SW480 (cell line): ENCODE results near the gene UNC93A.
"Not testable (repeated sequence)": the region's sequence is repeated elsewhere in the genome, so short reads cannot be mapped to it uniquely, and the experiment has no call there.

ENCODE experiments used
- DNase-seq: peaks from one replicate; pipeline ENCODE4 v3.0.0-alpha.2; 2016; ENCODE audit warnings: low spot score

The UNC93A gene

GRCh38 chr6:167290786-167291622 lies at the start of gene UNC93A:
TSS of gene UNC93A (plus strand) at chr6:167291315. CDS start at chr6:167291490, 175 bp downstream.
- DNase-seq = no peak

DNA sequence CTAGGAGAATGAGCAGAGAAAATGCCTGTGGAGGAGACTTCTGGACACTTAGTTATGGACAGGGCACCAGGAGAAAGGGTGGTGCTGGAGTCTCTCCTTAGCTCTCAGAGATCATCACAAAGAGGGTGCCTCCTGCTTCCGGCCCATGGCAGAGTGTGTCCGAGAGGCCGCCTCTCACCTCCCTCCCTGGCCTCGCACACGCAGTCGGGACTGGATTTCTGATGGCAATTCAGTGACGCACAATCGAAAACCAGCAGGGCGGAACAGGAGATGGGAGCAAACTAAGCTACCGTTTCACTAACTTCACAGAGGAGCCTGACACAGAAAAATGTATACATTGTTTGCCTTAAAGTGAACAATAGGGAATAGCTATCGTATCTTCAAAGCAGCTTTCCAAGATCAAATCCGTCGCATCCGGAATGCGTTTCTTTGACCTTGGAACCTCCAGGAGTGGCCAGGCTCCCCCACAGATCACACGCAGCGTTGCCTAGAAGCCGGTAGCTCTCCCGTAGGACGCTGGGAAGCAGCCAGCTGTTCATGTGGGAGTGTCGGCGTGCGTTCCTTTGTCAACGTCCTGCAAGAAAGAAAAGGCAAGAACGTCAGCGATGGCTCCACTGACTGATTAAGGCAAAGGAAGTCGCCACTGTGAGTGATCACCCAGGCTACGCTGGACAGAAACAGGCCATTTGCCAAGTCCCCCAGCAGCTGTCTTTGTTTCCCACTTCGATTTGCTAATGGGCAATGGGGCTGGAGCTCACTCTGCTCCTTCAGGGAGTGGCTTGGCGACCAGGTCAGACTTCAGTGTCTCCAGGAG lies 49.6 kb upstream of the UNC93A start:
- peak; percentile 42 for DNase-seq

DNA sequence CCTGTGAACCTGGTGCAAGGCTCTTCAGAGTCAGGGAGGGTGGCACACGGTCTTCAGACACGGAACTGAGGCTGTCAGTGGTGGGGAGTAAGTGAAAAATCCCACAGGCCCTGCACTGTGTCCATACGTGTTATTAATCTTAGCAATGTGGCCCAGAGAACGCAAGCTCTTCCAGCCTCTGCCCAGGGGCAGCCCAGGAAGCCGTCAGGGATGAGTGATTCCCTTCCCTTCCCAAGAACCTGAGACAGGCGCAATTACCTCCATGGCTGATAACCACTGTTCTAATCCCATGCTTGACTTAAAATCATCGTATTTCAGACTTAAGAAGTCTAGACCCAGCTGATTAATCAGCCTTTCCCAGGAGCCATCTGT lies 49.0 kb upstream of the UNC93A start:
- DNase-seq = not testable (repeated sequence)

GRCh38 chr6:167242511-167243051 lies 48.5 kb upstream of the UNC93A start:
- DNase-seq = not testable (repeated sequence)

DNA sequence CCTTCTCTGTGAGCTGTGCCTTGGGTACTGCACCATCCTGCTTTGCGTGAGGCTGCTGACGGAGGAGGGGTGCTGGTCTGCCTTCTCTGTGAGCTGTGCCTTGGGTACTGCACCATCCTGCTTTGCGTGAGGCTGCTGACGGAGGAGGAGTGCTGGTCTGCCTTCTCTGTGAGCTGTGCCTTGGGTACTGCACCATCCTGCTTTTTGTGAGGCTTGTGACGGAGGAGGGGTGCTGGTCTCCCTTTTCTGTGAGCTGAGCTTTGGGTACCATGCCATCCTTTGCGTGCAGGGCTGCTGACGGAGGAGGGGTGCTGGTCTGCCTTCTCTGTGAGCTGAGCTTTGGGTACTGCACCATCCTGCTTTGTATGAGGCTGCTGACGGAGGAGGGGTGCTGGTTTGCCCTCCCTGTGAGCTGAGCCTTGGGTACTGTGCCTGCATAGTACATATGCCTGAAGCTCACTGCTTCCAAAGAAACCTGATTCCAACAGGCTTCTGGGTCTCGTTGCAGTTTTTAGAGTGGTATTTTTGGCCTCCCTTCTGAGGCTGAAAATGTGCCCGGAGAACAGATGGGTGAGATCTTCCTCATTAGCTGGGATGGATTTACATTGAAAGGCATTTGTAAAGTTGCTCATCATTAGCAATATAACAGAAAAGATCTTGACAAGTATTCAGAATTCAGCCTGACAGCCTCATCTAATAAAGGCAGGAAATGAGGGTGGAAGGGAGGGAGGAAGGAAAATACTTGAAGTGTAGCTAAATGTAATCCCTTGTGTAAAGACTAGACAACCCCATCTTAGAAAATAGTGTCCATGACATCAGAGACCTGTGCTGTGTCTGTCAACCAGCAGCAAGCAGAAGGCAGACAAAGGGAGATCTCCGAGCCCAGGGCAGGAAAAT lies 46.8 kb upstream of the UNC93A start:
- DNase-seq = no peak

DNA sequence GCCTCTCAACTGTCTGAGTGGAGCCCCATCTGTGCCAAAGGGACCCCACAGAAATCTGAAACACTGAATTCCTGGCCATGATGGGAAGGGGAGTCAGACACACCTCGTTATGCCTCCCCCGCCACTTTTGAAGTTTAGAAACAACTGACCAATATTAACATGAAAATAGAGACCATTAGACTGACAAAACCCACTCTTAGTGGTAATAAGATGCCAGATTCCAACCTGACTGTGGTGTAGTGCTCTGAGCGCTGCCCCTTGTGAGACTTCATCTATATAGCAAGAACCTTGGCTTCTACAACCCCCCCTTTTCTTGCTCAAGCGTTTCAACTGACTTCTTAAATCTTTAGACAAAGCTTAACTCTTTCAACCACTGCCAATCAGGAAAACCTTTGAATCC lies 46.1 kb upstream of the UNC93A start:
- DNase-seq = no peak

- DNase-seq = no peak
Observed at GRCh38 chr6:167245591-167245990, 45.5 kb upstream of the UNC93A start.

- no peak for DNase-seq
Observed at GRCh38 chr6:167247814-167248595, 43.1 kb upstream of the UNC93A start.

DNA sequence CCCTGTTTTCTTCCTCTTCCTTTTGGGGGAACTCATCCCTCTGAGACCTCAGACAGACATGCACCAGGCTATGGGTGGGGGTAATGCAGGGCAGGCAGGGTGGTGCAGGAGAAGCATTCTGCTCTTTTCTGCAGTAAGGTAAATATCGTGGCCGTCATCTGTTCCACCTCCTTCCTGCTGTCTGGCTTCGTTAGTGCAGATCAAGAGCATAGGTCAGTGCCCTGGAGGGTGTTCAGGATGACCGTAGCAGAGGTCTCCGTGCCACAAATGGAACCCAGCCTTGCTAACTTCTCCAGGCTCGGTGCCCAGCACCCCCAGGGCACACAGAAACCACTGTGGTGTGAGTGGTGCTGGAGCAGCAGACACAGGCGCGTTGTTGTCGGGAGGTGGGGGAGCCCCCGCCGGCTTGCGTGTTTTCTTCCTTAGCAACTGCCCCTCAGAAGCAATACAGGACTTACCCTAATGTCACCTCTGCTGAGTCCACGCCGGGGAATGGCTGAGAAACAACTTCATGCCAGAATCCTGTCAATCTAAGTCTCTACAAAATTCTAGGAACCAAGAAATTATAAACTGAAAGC lies 42.1 kb upstream of the UNC93A start:
- not testable (repeated sequence) for DNase-seq

DNA sequence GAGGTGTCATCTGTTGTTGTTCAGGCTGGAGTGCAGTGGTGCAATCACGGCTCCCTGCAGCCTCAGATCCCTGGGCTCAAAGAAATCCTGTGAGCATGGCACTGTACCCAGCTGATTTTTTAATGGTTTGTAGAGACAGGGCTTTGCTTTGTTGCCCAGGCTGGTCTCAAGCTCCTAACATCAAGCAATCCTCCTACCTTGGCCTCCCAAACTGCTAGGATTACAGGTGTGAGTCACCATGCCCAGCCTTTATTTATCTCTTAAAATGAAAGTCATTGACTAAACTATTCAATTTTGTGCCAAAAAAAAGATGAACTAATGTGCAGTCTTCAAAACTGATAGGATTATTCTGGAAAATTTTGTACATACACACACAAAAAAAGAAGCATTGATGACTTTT lies 38.8 kb upstream of the UNC93A start:
- DNase-seq = no peak

- DNase-seq = no peak
Observed at GRCh38 chr6:167255918-167256553, 35.1 kb upstream of the UNC93A start.

DNA sequence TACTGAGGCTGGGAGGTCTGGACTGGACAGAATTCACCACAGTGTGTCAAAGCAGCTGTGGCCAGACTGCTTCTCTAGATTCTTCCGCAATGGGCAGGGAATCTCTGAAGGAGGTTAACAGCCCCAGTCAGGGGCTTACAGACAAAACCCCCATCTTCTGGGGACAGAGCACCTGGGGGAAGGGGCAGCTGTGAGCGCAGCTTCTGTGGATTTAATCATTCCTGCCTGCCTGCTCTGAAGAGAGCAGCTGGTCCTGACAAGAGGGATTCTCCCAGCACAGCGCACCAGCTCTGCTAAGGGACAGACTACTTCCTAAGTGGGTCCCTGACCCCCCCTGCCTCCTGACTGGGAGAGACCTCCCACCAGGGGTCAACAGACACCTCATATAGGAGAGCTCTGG lies 32.5 kb upstream of the UNC93A start:
- DNase-seq = no peak

GRCh38 chr6:167266057-167266829 lies 24.9 kb upstream of the UNC93A start:
- not testable (repeated sequence) for DNase-seq

- DNase-seq = peak; percentile 12
Observed at GRCh38 chr6:167266830-167267555, 24.1 kb upstream of the UNC93A start.

GRCh38 chr6:167267556-167267898 lies 23.6 kb upstream of the UNC93A start:
- DNase-seq = not testable (repeated sequence)

- DNase-seq = no peak
Observed at GRCh38 chr6:167267921-167268401, 23.2 kb upstream of the UNC93A start.

- DNase-seq = peak; percentile 6
Observed at GRCh38 chr6:167268683-167269280, 22.3 kb upstream of the UNC93A start.
